Left ventricle myocardium superior (tissue), 1 donor: ENCODE results near the gene ANO10. TPM values are rescaled to one million over a fixed set of nuclear protein-coding genes. Genes with fewer than 3 reads are reported as not detected.
A peak's percentile ranks its signal among the peaks of the same experiment; 100 is the strongest.
"Not testable (repeated sequence)": the region's sequence is repeated elsewhere in the genome, so short reads cannot be mapped to it uniquely, and the experiment has no call there.

Experiments
- ATAC-seq: fragments of 200-7000 bp; cut with Tn5 transposase; one replicate; pipeline ENCODE4 v1.9.1; 2020; ENCODE audit warnings: mild to moderate bottlenecking, moderate library complexity
- DNase-seq: peaks from one replicate; pipeline ENCODE4 v3.0.0-alpha.2; 2020
- intact Hi-C: fragments of 100-400 bp; cut with micrococcal nuclease; formaldehyde crosslinking; loops from one replicate; pipeline ENCODE4 v1.11.0; 2022
- total RNA-seq: library from RNA; stranded (reverse); fragmentation: NEBNext Ultra II Directional; extraction: Animal tissue kit (Norgen Biotek cat#: 25700); gene quantifications from one replicate; pipeline ENCODE4 v1.2.1, GENCODE V29; 2021
- donor health status: DM: no; HTN: yes; CAD: no; lungs with severe emphysema.

ANO10 gene
- total RNA-seq, 1 donor from 2014 or later: 10.5 TPM

GRCh38 chr3:43587303-43587702 is 34.5 kb downstream of the ANO10 start:
- ATAC-seq: no peak
- no peak for DNase-seq
- intact Hi-C loops: no loop called here

GRCh38 chr3:43584043-43584826 is 37.6 kb downstream of the ANO10 start:
- DNase-seq (no peak), ATAC-seq (no peak)
- intact Hi-C loops: no loop called here

GRCh38 chr3:43583481-43583880 is 38.3 kb downstream of the ANO10 start:
- ATAC-seq (no peak), DNase-seq (no peak)
- intact Hi-C loops: no loop called here

GRCh38 chr3:43582866-43583265 is 38.9 kb downstream of the ANO10 start:
- DNase-seq (no peak), ATAC-seq (no peak)
- intact Hi-C loops: no loop called here

- ATAC-seq (no peak), DNase-seq (no peak)
- intact Hi-C loops: no loop called here
Observed at GRCh38 chr3:43581343-43581742, 40.5 kb downstream of the ANO10 start.

- ATAC-seq (no peak), DNase-seq (no peak)
- intact Hi-C loops: no loop called here
Observed at GRCh38 chr3:43580181-43580580, 41.6 kb downstream of the ANO10 start.

- intact Hi-C loops: no loop called here
- no peak for DNase-seq
- no peak for ATAC-seq
Observed at GRCh38 chr3:43573576-43573975, 48.2 kb downstream of the ANO10 start.

- intact Hi-C loops, ATAC-seq: not testable (repeated sequence)
Observed at GRCh38 chr3:43565661-43566341, 56.0 kb downstream of the ANO10 start.

GRCh38 chr3:43559961-43560360 is 61.9 kb downstream of the ANO10 start:
- no peak for DNase-seq
- intact Hi-C loops: no loop called here
- no peak for ATAC-seq

More at GRCh38 chr3:43565661-43566341, 56.0 kb downstream of the ANO10 start:
- not testable (repeated sequence) for DNase-seq

- no peak for ATAC-seq
- intact Hi-C loops: no loop called here
- DNase-seq: no peak
Observed at GRCh38 chr3:43558171-43558570, 63.6 kb downstream of the ANO10 start.

GRCh38 chr3:43549626-43550290 is 72.1 kb downstream of the ANO10 start:
- DNase-seq (no peak), ATAC-seq (no peak)
- intact Hi-C loops: loop anchor here (10.0 kb wide), 1 partner anchor 645 kb away; no protein-coding TSS in a partner anchor

- not testable (repeated sequence) for DNase-seq
- intact Hi-C loops: loop anchor here (10.0 kb wide), 1 partner anchor 651 kb away; no protein-coding TSS in a partner anchor
- peak; percentile 42 for ATAC-seq
Observed at GRCh38 chr3:43544277-43544676, 77.5 kb downstream of the ANO10 start.

- DNase-seq: no peak
- intact Hi-C loops: loop anchor here (10.0 kb wide), 1 partner anchor 652 kb away; no protein-coding TSS in a partner anchor
- ATAC-seq: no peak
Observed at GRCh38 chr3:43542328-43543043, 79.3 kb downstream of the ANO10 start.

GRCh38 chr3:43540624-43541023 is 81.2 kb downstream of the ANO10 start:
- ATAC-seq (no peak), DNase-seq (no peak)
- intact Hi-C loops: loop anchor here (10.0 kb wide), 1 partner anchor 654 kb away; no protein-coding TSS in a partner anchor

GRCh38 chr3:43539321-43539720 is 82.5 kb downstream of the ANO10 start:
- no peak for ATAC-seq
- DNase-seq: no peak
- intact Hi-C loops: no loop called here

- no peak for DNase-seq
- intact Hi-C loops: no loop called here
- no peak for ATAC-seq
Observed at GRCh38 chr3:43537225-43537624, 84.6 kb downstream of the ANO10 start.

- intact Hi-C loops: no loop called here
- DNase-seq (no peak), ATAC-seq (no peak)
Observed at GRCh38 chr3:43534675-43535074, 87.1 kb downstream of the ANO10 start.

- DNase-seq (no peak), ATAC-seq (no peak)
- intact Hi-C loops: no loop called here
Observed at GRCh38 chr3:43533009-43533408, 88.8 kb downstream of the ANO10 start.

GRCh38 chr3:43531835-43532234 is 90.0 kb downstream of the ANO10 start:
- ATAC-seq (no peak), DNase-seq (no peak)
- intact Hi-C loops: no loop called here
